Body of pancreas (tissue), 4 donors: ENCODE results near the gene MXRA7.

Source experiments
- POLR2A ChIP-seq, 3 donors: fragments of 450-650 bp; IDR thresholded peaks; one replicate each; pipeline ENCODE4 v1.6.1; 2016; ENCODE audit warnings: antibody characterized with exemption in 3 of 3, mild to moderate bottlenecking in 2 of 3
- TF ChIP-seq, protein P1 (sequence below), 7 experiments: fragments of 450-650 bp in 4 of 7; fragments of 200-600 bp in 3 of 7; sonication (generic) in 3 of 7; IDR thresholded peaks; one replicate each; pipeline ENCODE4 v1.5.1; 2016 to 2019; ENCODE audit warnings: antibody characterized with exemption in 7 of 7

DNA sequence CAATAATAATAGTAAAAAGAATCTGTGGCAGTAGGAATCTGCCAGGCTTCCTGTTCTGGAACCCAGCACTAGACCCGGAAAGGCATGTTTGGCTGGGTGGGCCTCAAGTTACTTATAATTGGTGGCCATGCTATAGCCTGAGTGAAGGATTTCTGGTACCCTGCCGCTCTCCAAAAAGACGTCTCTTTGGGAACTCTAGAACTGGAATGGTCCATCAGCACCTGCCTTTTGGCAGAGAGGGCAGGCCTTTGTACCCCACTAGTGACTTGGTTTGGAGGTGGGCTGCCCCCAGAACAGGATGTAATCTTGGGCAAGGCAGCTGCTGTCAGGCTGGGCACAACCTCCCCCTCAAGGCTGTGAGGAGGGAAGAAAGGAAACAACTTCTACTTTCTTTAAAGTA is 37.9 kb downstream of the MXRA7 start:
- TF ChIP-seq, protein P1, sequence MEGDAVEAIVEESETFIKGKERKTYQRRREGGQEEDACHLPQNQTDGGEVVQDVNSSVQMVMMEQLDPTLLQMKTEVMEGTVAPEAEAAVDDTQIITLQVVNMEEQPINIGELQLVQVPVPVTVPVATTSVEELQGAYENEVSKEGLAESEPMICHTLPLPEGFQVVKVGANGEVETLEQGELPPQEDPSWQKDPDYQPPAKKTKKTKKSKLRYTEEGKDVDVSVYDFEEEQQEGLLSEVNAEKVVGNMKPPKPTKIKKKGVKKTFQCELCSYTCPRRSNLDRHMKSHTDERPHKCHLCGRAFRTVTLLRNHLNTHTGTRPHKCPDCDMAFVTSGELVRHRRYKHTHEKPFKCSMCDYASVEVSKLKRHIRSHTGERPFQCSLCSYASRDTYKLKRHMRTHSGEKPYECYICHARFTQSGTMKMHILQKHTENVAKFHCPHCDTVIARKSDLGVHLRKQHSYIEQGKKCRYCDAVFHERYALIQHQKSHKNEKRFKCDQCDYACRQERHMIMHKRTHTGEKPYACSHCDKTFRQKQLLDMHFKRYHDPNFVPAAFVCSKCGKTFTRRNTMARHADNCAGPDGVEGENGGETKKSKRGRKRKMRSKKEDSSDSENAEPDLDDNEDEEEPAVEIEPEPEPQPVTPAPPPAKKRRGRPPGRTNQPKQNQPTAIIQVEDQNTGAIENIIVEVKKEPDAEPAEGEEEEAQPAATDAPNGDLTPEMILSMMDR (IDR thresholded peaks at IDR 0.05): no peak
- TF ChIP-seq POLR2A (IDR thresholded peaks at IDR 0.05): no peak
